H9 (cell line): ENCODE data around the gene ATP11C. TPM values are rescaled to one million over a fixed set of nuclear protein-coding genes. Genes with fewer than 3 reads are reported as not detected.

Experiments used
- DNase-seq: peaks from one replicate; pipeline ENCODE4 v3.0.0-alpha.2; 2017
- H2AFZ ChIP-seq: one replicate; pipeline ENCODE4 v1.6.1; 2013; ENCODE audit warnings: mild to moderate bottlenecking, low read length, control low read depth, moderate library complexity
- H2AK5ac ChIP-seq: 2 replicates; pipeline ENCODE4 v1.6.1; 2013; ENCODE audit warnings: low read length, control low read depth, mixed read lengths; ENCODE audit not compliant: insufficient read length
- H2BK120ac ChIP-seq: one replicate; pipeline ENCODE4 v1.6.1; 2013; ENCODE audit warnings: low read depth, mild to moderate bottlenecking, low read length, control low read depth, inconsistent platforms; ENCODE audit not compliant: poor library complexity, severe bottlenecking
- H2BK12ac ChIP-seq: 2 replicates; pipeline ENCODE4 v1.6.1; 2013; ENCODE audit warnings: low read length, control low read depth, mixed read lengths, low read depth; ENCODE audit not compliant: insufficient read length
- H2BK15ac ChIP-seq: 2 replicates; pipeline ENCODE4 v1.6.1; 2013; ENCODE audit warnings: low read depth, low read length, control low read depth
- H2BK20ac ChIP-seq: one replicate; pipeline ENCODE4 v1.6.1; 2013; ENCODE audit warnings: low read depth, mild to moderate bottlenecking, low read length, control low read depth, inconsistent platforms; ENCODE audit not compliant: poor library complexity, severe bottlenecking
- H2BK5ac ChIP-seq: 2 replicates; pipeline ENCODE4 v1.6.1; 2013; ENCODE audit warnings: low read length, control low read depth, mixed read lengths; ENCODE audit not compliant: insufficient read length
- H3K14ac ChIP-seq: 2 replicates; pipeline ENCODE4 v1.6.1; 2013; ENCODE audit warnings: low read length, control low read depth; ENCODE audit not compliant: insufficient read depth
- H3K18ac ChIP-seq: 2 replicates; pipeline ENCODE4 v1.6.1; 2013; ENCODE audit warnings: low read depth, mild to moderate bottlenecking, mixed read lengths, low read length, control low read depth; ENCODE audit not compliant: insufficient read length
- H3K23ac ChIP-seq: 2 replicates; pipeline ENCODE4 v1.6.1; 2013; ENCODE audit warnings: low read length, control low read depth, mixed read lengths, low read depth; ENCODE audit not compliant: insufficient read length
- H3K23me2 ChIP-seq: 2 replicates; pipeline ENCODE4 v1.6.1; 2013; ENCODE audit warnings: low read depth, mild to moderate bottlenecking, mixed read lengths, low read length, control low read depth; ENCODE audit not compliant: insufficient read length, poor library complexity, severe bottlenecking
- H3K27ac ChIP-seq: 2 replicates; pipeline ENCODE4 v1.5.1; 2013; ENCODE audit warnings: low read length, control low read depth, mixed read lengths, low read depth; ENCODE audit not compliant: insufficient read length
- H3K27me3 ChIP-seq: 2 replicates; pipeline ENCODE4 v1.6.1; 2013; ENCODE audit warnings: low read length, control low read depth, inconsistent platforms; ENCODE audit not compliant: insufficient read depth
- H3K4ac ChIP-seq: 2 replicates; pipeline ENCODE4 v1.6.1; 2013; ENCODE audit warnings: low read depth, mild to moderate bottlenecking, control low read depth, inconsistent platforms, low read length, moderate library complexity
- H3K4me1 ChIP-seq: 2 replicates; pipeline ENCODE4 v1.6.1; 2013; ENCODE audit warnings: low read length, control low read depth, inconsistent platforms; ENCODE audit not compliant: insufficient read depth
- H3K4me2 ChIP-seq: 2 replicates; pipeline ENCODE4 v1.6.1; 2013; ENCODE audit warnings: low read length, control low read depth, mixed read lengths; ENCODE audit not compliant: insufficient read length, insufficient read depth
- H3K56ac ChIP-seq: 2 replicates; pipeline ENCODE4 v1.6.1; 2013; ENCODE audit warnings: low read depth, mild to moderate bottlenecking, mixed read lengths, low read length, control low read depth; ENCODE audit not compliant: insufficient read length
- H3K79me1 ChIP-seq: 2 replicates; pipeline ENCODE4 v1.6.1; 2013; ENCODE audit warnings: low read depth, mild to moderate bottlenecking, moderate library complexity, low read length, control low read depth, inconsistent platforms; ENCODE audit not compliant: insufficient read depth, poor library complexity, severe bottlenecking
- H3K79me2 ChIP-seq: 2 replicates; pipeline ENCODE4 v1.6.1; 2013; ENCODE audit warnings: low read length, control low read depth, inconsistent platforms; ENCODE audit not compliant: insufficient read depth
- H3K9ac ChIP-seq: 2 replicates; pipeline ENCODE4 v1.6.1; 2013; ENCODE audit warnings: low read length, control low read depth, mixed read lengths; ENCODE audit not compliant: insufficient read length; ENCODE audit errors: extremely low read depth
- H3K9me3 ChIP-seq: one replicate; pipeline ENCODE4 v1.6.1; 2013; ENCODE audit warnings: low read depth, low read length, inconsistent platforms; ENCODE audit not compliant: control insufficient read depth
- H3T11ph ChIP-seq: one replicate; pipeline ENCODE4 v1.6.1; 2013; ENCODE audit warnings: mild to moderate bottlenecking, low read length, control low read depth, inconsistent platforms
- H4K20me1 ChIP-seq: one replicate; pipeline ENCODE4 v1.6.1; 2013; ENCODE audit not compliant: control insufficient read depth, insufficient read length, insufficient read depth
- H4K5ac ChIP-seq: 2 replicates; pipeline ENCODE4 v1.6.1; 2013; ENCODE audit warnings: low read depth, mild to moderate bottlenecking, mixed read lengths, low read length, control low read depth; ENCODE audit not compliant: insufficient read length
- H4K8ac ChIP-seq: replicated peaks from 2 replicates; pipeline ENCODE4 v1.6.1; 2013; ENCODE audit warnings: low read length, control low read depth, mixed read lengths, low read depth; ENCODE audit not compliant: insufficient read length
- H4K91ac ChIP-seq: 2 replicates; pipeline ENCODE4 v1.6.1; 2013; ENCODE audit warnings: low read depth, mild to moderate bottlenecking, moderate library complexity, mixed read lengths, low read length, control low read depth; ENCODE audit not compliant: insufficient read length
- H3K27ac Mint-ChIP-seq, 3 experiments: 2 replicates in 2 of 3; 3 replicates in 1 of 3; pipeline ENCODE4 v1.8.0; 2020 to 2021; ENCODE audit warnings: mixed read lengths in 3 of 3, mild to moderate bottlenecking in 1 of 3, moderate library complexity in 1 of 3
- H3K27me3 Mint-ChIP-seq: 2 replicates; pipeline ENCODE4 v1.8.0; 2021; ENCODE audit warnings: low read depth, mild to moderate bottlenecking, moderate library complexity, mixed read lengths
- H3K36me3 Mint-ChIP-seq, 3 experiments: 2 replicates in 2 of 3; 3 replicates in 1 of 3; pipeline ENCODE4 v1.8.0; 2020 to 2021; ENCODE audit warnings: low read depth in 3 of 3, mixed read lengths in 3 of 3; ENCODE audit not compliant: insufficient read depth in 1 of 3
- H3K4me1 Mint-ChIP-seq, 2 experiments: 2 replicates each; pipeline ENCODE4 v1.8.0; 2020; ENCODE audit warnings: mixed read lengths in 2 of 2
- H3K4me3 Mint-ChIP-seq, 2 experiments: 2 replicates in 1 of 2; 3 replicates in 1 of 2; pipeline ENCODE4 v1.8.0; 2020 to 2021; ENCODE audit warnings: mild to moderate bottlenecking in 2 of 2, mixed read lengths in 2 of 2, moderate library complexity in 1 of 2
- H3K9me3 Mint-ChIP-seq, 2 experiments: 2 replicates in 1 of 2; 3 replicates in 1 of 2; pipeline ENCODE4 v1.8.0; 2020; ENCODE audit warnings: mild to moderate bottlenecking in 2 of 2, mixed read lengths in 2 of 2, moderate library complexity in 1 of 2
- CTCF ChIP-seq: fragments of 200-600 bp; sonication (generic); conservative IDR thresholded peaks from 3 replicates; pipeline ENCODE4 v1.8.0; 2021; ENCODE audit warnings: antibody characterized with exemption, mild to moderate bottlenecking
- total RNA-seq: library from RNA; stranded (reverse); gene quantifications from 2 replicates; pipeline ENCODE4 v1.2.1, GENCODE V29; 2021

Gene ATP11C
- total RNA-seq, 1 experiment from 2014 or later, result 28.4 TPM

GRCh38 chrX:139738581-139738980, 194.3 kb downstream of the ATP11C start:
- no peaks in the 10 kb centered on the region for H3K79me1 ChIP-seq
- H4K8ac ChIP-seq, result no peak overlapping the region
- no peak overlapping the region for H2BK5ac ChIP-seq
- H3K4ac ChIP-seq, result no peak overlapping the region
- H3K18ac ChIP-seq, result no peak overlapping the region
- Mint-ChIP-seq H3K9me3 (peaks cover 0 to 43% of the 10 kb centered on the region in 2 experiments; a peak in 2 of 5 replicates), H3K27me3 (no peaks in the 10 kb centered on the region), H3K27ac (0 out of 7 replicates have a peak overlapping the region, but pooled peaks of 1 of the 3 experiments have one; percentile 17), H3K36me3 (peaks cover 2 to 24% (median 23%) of the 10 kb centered on the region in 3 experiments; a peak in 5 of 7 replicates), H3K4me3 (no peak overlapping the region), H3K4me1 (peaks cover 0 to 8% of the 10 kb centered on the region in 2 experiments; a peak in 2 of 4 replicates)
- no peak for DNase-seq
- no peak overlapping the region for H4K91ac ChIP-seq
- no peaks in the 10 kb centered on the region for H3K23me2 ChIP-seq
- H2BK12ac ChIP-seq, result no peak overlapping the region
- H3K79me2 ChIP-seq, result no peaks in the 10 kb centered on the region
- no peak overlapping the region for H3K27ac ChIP-seq
- H3K4me2 ChIP-seq, result no peak overlapping the region
- H3K23ac ChIP-seq, result no peak overlapping the region
- no peak overlapping the region for H4K5ac ChIP-seq
- no peak overlapping the region for H2AK5ac ChIP-seq
- no peak overlapping the region for H3K14ac ChIP-seq
- H2BK20ac ChIP-seq, result no peak overlapping the region
- H3K4me1 ChIP-seq, result no peaks in the 10 kb centered on the region
- H2BK15ac ChIP-seq, result no peak overlapping the region
- no peak overlapping the region for H3K56ac ChIP-seq
- H3K27me3 ChIP-seq, result no peaks in the 10 kb centered on the region
- no peak overlapping the region for H3K9ac ChIP-seq
- H3T11ph ChIP-seq, result no peak overlapping the region
- no peak overlapping the region for H2AFZ ChIP-seq
- no peaks in the 10 kb centered on the region for H4K20me1 ChIP-seq
- no peak overlapping the region for H2BK120ac ChIP-seq
- no peaks in the 10 kb centered on the region for H3K9me3 ChIP-seq
- TF ChIP-seq CTCF, result no peak
